Hematopoietic multipotent progenitor cell treated with erythropoietin and hydrocortisone succinate and interleukin-3 and kit ligand, for 17 days (in vitro differentiated cells): ENCODE data around the gene HIGD1A.

Experiments
- DNase-seq: peaks from one replicate; pipeline ENCODE4 v3.0.0-alpha.2; 2015; ENCODE audit warnings: low spot score

The HIGD1A gene

GRCh38 chr3:42753757-42754156 is 50.5 kb downstream of the HIGD1A start:
- no peak for DNase-seq

- no peak for DNase-seq
Measured at GRCh38 chr3:42752961-42753360, 51.3 kb downstream of the HIGD1A start.

DNA sequence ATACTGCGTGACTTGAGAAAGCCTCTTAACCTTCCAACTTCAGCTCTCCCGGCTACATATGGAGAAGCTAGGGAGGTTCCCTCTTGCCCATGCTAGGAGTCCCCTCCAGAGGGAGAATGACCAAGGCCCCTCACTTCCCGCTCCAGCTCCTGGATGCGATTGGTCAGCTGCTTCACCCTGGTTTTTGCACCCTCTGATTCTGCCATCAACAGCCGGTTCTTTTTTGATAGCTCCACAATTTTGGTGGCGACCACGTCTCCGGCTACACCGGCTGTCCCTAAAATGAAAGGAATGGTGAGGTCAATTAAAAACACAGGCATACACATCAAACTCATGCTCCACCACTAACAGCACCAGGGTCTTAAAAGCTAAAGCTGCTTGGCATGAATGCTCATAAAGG is 51.8 kb downstream of the HIGD1A start:
- no peak for DNase-seq

DNA sequence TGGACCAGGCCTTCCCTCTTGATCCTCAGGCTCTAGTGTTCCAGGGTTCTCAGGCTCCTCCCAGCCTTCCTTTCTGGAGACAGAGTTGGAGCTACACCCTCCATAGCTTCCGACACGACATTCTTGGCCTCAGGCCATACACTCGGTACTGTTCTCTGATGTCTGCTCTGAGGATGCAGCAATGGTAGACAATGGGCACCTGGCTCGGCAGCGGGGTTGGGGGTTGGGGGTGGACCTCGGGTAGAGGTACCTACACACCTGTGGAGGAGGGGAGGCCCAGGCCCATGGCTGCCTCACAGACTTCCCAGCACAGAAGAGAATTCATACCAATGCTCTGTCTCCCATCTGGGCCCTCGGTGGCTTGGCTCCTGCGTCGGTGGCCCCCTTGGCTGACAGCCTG is 52.7 kb downstream of the HIGD1A start:
- DNase-seq, result no peak

GRCh38 chr3:42750834-42751233 is 53.5 kb downstream of the HIGD1A start:
- DNase-seq, result no peak

GRCh38 chr3:42749753-42750231 is 54.5 kb downstream of the HIGD1A start:
- DNase-seq, result no peak

- no peak for DNase-seq
Measured at GRCh38 chr3:42749025-42749752, 55.1 kb downstream of the HIGD1A start.

- DNase-seq, result no peak
Measured at GRCh38 chr3:42747581-42747980, 56.7 kb downstream of the HIGD1A start.

GRCh38 chr3:42746455-42747450 is 57.5 kb downstream of the HIGD1A start:
- no peak for DNase-seq

DNA sequence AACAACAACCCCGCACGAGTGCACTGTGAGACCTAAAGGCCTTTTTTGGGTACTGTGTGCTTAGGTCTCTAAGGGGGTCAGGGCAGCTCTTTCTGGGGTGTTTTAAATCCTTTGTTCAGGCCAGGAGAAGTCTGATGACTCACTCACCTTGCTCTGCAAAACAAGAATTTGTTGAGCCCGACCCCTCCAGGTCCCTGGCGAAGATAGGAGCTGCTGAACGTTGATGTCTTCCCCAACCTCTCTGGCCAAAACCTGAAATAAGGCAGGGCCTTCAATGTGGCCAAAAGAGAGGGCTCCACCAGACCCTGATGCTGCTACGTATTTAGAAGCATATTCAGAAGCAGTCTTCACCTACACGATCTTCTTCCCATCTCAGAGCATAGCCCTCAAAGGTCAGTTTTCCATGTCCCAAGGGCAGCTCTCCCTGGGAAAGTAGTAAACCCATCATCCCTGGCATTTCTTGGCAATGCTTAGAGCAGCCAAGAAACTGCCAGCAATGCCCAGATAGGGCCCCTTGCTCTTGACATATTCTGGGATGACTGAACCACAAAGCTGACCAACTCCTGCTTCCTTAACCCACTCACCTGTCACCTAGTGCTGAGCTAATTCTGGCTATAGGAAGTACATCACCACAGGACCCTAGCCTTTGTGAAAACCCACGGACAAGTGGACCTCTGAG is 58.4 kb downstream of the HIGD1A start:
- no peak for DNase-seq

DNA sequence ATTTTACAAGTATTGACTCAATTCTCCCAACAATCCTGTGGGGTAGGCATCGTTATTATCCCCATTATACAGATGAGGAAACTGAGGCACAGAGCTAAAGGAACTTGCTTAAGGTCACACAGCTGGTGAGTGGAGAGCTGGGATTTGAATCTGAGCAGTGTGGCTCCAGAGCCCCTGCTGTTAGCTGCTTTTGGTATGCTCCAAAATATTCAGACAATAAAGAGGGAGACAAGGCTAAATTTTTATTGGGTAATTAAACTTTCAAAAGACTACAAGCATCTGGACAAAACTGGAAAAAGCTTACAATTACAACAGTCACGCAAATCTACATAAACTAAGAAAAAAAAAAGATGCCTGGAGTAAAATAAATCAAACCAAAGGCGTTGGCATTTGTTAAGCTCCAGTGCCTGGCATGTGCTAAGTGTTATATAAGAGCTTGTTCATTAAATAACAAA is 59.0 kb downstream of the HIGD1A start:
- DNase-seq, result no peak

DNA sequence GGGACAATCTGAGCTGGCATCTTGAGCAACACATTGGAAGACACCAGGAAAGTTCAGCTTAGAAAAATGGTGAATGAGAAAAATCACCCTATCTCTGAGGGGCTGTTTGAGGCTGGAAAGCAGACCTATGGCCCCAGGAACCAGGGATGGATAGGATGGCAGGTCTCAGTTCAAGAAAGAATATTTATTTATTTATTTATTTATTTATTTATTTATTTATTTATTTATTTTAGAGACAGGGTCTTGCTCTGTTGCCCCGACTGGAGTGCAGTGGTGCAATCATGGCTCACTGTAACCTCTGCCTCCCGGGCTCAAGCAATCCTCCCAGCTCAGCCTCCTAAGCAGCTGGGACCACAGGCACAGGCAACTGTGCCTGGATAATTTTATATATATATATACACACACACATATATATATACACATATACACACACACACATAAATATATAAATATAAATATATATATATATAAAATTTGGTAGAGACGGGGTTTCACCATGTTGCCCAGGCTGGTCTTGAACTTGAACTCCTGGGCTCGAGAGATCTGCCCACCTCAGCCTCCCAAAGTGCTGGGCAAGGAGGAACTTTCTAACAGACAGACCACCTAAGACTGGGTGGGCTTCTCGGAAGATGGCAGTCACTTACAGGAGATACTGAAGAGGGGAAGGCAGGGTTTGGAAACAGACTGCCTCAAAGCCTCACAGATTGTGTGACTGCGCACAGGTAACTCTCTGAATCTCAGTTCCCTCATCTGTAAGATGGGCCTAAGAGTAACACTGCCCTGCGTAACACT is 60.9 kb downstream of the HIGD1A start:
- no peak for DNase-seq

DNA sequence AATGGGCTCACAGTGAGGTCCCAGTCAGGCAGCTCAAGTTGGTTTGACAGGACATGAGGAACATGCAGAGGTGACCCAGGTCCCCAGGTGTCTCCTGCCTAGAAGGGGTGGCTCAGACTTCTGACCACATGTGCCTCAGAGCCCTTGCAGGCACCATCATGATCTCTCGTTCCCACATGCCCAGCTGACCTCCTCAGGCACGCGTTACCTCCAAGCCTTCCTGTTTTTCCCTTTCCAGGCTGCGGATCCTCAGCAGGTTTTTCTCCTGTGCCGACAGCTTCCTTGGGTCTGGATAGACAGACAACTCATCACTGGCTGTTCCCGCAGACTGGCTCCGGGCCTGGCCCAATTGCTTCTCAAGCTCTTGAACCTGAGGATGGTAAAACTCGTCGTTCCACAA is 61.6 kb downstream of the HIGD1A start:
- DNase-seq, result no peak

GRCh38 chr3:42742259-42742658 is 62.0 kb downstream of the HIGD1A start:
- no peak for DNase-seq

- DNase-seq, result no peak
Measured at GRCh38 chr3:42741796-42742195, 62.5 kb downstream of the HIGD1A start.

DNA sequence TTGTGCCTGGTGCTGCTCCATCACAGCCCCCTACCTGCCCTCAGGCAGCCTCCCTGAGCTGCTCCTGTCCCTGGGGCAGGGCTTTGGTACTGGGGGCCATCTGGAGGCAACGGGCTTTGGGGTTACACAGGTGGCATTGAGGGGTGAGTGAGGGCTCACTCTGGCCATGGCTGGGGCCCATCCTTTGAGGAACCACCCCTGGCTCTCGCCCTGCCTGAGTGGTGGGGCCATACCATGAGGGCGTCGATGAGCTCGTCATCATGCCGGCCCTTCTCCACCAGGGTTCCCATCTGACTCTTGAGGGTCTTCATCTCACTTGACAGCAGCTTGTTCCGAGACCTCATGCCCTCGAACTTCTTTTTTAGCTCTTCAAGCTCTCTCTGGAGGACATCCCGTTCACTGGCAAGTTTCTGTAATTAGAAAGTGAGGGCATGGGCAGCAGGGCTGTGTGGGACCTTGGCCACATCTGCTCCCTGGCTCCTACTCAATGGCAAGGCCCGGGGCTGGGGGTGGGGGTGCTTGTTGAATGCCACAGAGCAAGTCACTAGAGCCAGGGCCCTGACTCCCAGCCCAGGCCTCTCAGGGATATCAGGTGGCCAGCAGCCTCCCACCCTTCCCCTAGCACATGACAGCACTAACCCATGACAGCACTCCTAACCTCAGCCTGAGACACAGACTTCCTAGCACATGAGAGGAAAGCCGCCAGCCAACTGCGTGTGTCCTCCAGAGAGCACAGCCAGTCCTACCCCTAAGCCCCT is 64.7 kb downstream of the HIGD1A start:
- no peak for DNase-seq

GRCh38 chr3:42736531-42736930 is 67.8 kb downstream of the HIGD1A start:
- DNase-seq, result no peak

- DNase-seq, result no peak
Measured at GRCh38 chr3:42736081-42736480, 68.2 kb downstream of the HIGD1A start.

DNA sequence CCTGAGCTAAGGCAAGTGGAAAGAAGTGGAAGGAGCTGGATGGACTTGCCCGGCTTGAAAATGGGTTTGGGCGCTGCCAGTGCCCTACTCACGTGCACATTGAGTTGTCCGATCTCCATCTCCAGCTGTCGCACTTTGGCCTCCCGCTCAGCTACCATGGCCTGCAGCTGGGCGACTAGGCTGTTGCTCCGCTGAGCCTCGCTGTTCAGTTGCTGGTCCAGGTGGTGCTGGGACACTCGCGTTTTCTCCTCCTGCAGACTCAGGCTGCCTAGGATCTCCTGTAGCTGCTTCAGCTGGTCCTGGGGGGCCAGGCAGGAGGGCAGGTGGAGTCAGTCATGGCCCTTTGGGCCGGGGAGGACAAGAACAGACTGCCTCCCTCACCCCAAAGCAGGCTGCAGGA is 68.7 kb downstream of the HIGD1A start:
- no peak for DNase-seq

- no peak for DNase-seq
Measured at GRCh38 chr3:42735019-42735418, 69.3 kb downstream of the HIGD1A start.
